Large intestine (tissue), 3 donors: ENCODE results near the gene WSB1. TPM values are rescaled to one million over a fixed set of nuclear protein-coding genes. Genes with fewer than 3 reads are reported as not detected.

Source experiments
- DNase-seq, 2 donors: peaks; one replicate each; pipeline versions ENCODE4 v3.0.0 to v3.0.0-alpha.2; 2013
- H3K27ac ChIP-seq: one replicate; pipeline ENCODE4 v1.5.1; 2013; ENCODE audit warnings: low read length
- H3K27me3 ChIP-seq: 2 replicates; pipeline ENCODE4 v1.6.1; 2013; ENCODE audit warnings: low read length; ENCODE audit not compliant: control insufficient read depth, insufficient read depth
- H3K36me3 ChIP-seq: 2 replicates; pipeline ENCODE4 v1.6.1; 2013; ENCODE audit warnings: low read length; ENCODE audit not compliant: control insufficient read depth, insufficient read depth
- H3K4me1 ChIP-seq: one replicate; pipeline ENCODE4 v1.6.1; 2013; ENCODE audit warnings: low read length; ENCODE audit not compliant: control insufficient read depth, insufficient read depth
- H3K4me3 ChIP-seq: one replicate; pipeline ENCODE4 v1.5.1; 2013; ENCODE audit warnings: low read length
- H3K9me3 ChIP-seq: one replicate; pipeline ENCODE4 v1.6.1; 2013; ENCODE audit warnings: mild to moderate bottlenecking, low read depth, low read length, moderate library complexity; ENCODE audit not compliant: control insufficient read depth
- WGBS: methylation state at CpG from one replicate; pipeline ENCODE4 v1.1.5; 2013; ENCODE audit warnings: low lambda C conversion rate; ENCODE audit not compliant: insufficient coverage; 5-methylcytosine and 5-hydroxymethylcytosine counted together
- polyA plus RNA-seq: library from polyadenylated mRNA; unstranded; fragments of 120-200 nt; gene quantifications from one replicate; pipeline ENCODE4 v1.2.1, GENCODE V29; 2013

Gene WSB1
- polyA plus RNA-seq, 1 donor: 230 TPM

DNA sequence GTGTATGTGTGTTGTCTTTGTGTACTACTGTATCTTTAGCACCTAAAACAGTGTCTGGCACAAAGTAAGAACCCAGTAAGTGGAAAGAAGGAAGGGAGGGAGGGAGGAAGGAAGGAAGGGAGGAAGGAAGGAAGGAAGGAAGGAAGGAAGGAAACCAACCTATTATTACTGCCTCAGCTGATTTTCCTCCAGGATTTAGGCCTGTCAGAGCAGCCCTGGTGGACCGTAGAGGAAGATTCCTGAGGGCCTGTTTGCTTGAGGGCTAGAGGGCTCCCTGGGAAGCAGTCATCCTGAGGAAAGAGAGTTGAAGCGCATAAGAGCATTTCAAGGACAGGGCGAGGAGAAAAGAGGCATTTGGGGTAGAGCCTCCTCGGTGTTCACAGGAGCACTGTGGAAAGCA lies 61.5 kb downstream of the WSB1 start:
- Histone ChIP-seq H3K4me3 (no peak overlapping the region), H3K9me3 (no peaks in the 10 kb centered on the region), H3K27me3 (no peaks in the 10 kb centered on the region), H3K27ac (no peak overlapping the region), H3K36me3 (no peaks in the 10 kb centered on the region), H3K4me1 (peaks cover 11% of the 10 kb centered on the region)
- DNase-seq: no peak
- 76% methylated on average over 3 of the region's 4 CpGs for WGBS

DNA sequence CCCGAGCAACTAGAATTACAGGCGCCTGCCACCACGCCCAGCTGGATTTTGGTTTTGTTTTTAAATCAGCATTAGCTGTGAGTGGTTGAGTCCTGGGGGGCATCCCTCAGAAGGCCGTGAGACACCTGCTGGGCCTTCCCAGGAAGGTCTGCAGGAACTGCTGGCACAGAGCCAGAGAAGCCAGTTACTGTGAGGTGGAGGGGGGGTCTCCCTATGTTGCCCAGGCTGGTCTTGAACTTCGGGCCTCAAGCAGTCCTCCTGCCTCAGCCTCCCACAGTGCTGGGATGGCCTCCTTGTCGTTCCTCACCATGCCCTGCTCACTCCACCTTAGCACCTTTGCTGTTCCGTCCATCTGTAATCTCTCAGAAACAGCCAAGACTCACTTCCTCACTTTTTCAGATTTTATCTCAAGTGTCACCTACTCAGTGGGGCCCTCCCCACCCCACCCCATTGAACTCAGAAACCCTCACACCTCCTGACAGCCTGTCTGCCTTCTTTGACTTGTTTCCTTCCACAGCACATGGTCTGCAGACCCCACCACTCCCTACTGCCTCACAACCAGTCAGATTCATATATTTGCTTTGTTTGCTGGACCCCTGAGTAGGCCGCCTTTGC lies 62.3 kb downstream of the WSB1 start:
- H3K4me3 ChIP-seq: no peak overlapping the region
- WGBS: 83% methylated on average over 1 of the region's 8 CpGs
- H3K4me1 ChIP-seq: peaks cover 11% of the 10 kb centered on the region
- H3K27ac ChIP-seq: no peak overlapping the region
- H3K36me3 ChIP-seq: no peaks in the 10 kb centered on the region
- H3K9me3 ChIP-seq: no peaks in the 10 kb centered on the region
- H3K27me3 ChIP-seq: no peaks in the 10 kb centered on the region
- DNase-seq: no peak

DNA sequence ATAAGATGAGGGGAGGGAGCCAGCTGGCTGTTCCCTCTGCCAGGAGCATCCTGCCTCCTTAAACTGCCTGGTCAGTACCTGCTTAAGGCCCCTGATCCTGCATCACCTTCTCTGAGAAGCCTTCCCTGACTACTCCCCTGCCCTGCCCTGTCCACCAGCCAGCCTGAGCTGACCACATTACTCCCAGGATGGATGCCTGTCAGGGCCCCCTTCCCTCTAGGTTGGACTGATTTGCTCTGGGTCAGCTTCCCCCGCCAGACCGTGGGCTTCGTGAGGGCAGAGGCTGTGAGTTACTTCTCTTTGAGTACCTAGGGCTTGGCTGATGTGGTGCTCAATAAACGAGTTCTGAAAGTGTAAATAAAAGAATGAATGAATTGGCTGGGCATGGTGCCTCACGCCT lies 63.3 kb downstream of the WSB1 start:
- Histone ChIP-seq H3K9me3 (no peaks in the 10 kb centered on the region), H3K4me3 (no peak overlapping the region), H3K27ac (no peak overlapping the region), H3K4me1 (peaks cover 11% of the 10 kb centered on the region), H3K36me3 (no peaks in the 10 kb centered on the region), H3K27me3 (no peaks in the 10 kb centered on the region)
- WGBS: 80% methylated on average over 1 of the region's 5 CpGs
- no peak for DNase-seq

DNA sequence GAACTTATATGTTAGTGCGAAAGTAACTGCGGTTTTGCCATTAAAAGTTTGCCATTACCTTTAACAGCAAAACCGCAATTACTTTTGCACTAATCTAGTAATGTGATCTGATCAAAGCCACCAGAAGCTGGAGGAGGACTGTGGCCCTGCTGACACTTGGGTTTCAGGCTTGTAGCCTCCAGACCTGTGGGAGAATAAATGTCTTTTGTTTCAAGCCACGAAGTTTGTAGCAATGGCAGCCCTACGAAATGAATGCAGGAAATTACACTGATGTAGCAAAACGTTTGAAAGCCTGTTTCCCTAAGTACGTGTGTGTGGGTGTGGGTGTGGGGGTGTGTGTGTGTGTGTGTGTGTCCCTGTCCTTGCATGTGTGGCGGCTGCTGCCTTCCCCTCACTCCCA lies 66.6 kb downstream of the WSB1 start:
- no peaks in the 10 kb centered on the region for H3K36me3 ChIP-seq
- no peak overlapping the region for H3K27ac ChIP-seq
- no peak for DNase-seq
- no peaks in the 10 kb centered on the region for H3K9me3 ChIP-seq
- no peaks in the 10 kb centered on the region for H3K4me1 ChIP-seq
- no CpG with 5 or more reads among the region's 8 CpGs for WGBS
- H3K27me3 ChIP-seq: no peaks in the 10 kb centered on the region
- H3K4me3 ChIP-seq: no peak overlapping the region

DNA sequence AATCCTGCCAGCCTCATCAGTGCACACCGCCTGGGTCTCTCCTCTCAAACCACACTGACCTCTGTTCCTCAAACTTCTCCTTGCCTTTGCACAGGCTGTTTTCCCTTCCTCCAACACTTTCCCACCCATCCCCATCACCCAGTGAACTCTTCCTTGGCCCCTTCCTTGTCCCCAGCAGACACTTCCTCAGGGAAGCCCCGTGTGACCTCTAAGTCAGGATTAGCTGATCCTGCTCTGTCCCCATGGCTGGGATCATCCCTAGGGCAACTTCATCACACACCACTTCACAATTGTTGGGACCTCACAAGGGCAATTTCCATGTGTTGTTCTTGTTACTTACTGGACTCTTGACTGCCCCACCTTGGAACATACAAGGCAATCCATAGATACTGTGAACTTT lies 67.8 kb downstream of the WSB1 start:
- Histone ChIP-seq H3K27me3 (no peaks in the 10 kb centered on the region), H3K9me3 (no peaks in the 10 kb centered on the region), H3K27ac (no peak overlapping the region), H3K4me3 (no peak overlapping the region), H3K36me3 (no peaks in the 10 kb centered on the region), H3K4me1 (no peaks in the 10 kb centered on the region)
- DNase-seq: no peak
- 100% methylated on average over 1 of the region's 2 CpGs for WGBS

DNA sequence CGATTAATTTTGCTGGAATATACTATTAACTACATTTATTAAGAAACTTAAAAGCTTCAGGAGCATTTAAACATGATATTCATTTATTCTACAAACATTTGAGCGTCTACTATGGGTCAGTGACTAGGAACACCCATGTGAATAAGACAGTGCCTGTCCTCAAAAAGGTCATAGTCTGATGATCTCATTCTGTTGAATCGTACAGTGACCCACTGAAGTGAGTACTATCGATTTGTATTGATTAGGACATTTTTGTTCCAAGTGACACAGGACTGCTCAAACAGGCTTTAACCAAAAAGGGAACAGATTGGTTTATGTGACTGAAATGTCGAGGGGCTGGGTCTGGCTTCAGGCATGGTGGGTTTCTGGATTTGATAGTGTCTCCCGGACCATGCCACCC lies 68.6 kb downstream of the WSB1 start:
- H3K36me3 ChIP-seq: no peaks in the 10 kb centered on the region
- no peaks in the 10 kb centered on the region for H3K4me1 ChIP-seq
- no peaks in the 10 kb centered on the region for H3K27me3 ChIP-seq
- no peaks in the 10 kb centered on the region for H3K9me3 ChIP-seq
- no peak overlapping the region for H3K27ac ChIP-seq
- H3K4me3 ChIP-seq: no peak overlapping the region
- WGBS: no CpG with 5 or more reads among the region's 6 CpGs
- DNase-seq: no peak

DNA sequence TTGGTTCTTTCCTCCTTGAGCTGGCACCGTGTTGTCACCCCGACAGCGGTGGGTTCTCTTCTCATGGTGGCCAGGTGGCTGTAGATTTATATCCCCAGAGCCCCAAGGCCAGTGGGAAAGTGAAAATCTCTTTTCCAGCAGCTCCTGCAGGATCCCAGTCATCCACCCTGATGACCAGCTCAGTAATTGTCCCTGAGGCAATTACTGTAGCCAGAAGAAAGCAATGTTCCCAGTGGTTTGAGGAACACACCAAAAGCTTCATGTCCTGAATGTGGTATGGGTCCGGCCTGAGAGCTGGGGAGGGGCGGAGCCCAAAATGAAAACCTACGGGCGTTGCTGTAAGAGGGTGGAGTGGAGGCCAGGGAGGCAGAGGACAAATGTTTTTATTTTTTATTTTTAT lies 69.0 kb downstream of the WSB1 start:
- Histone ChIP-seq H3K27ac (no peak overlapping the region), H3K4me3 (no peak overlapping the region), H3K27me3 (no peaks in the 10 kb centered on the region), H3K4me1 (no peaks in the 10 kb centered on the region), H3K9me3 (no peaks in the 10 kb centered on the region), H3K36me3 (no peaks in the 10 kb centered on the region)
- no peak for DNase-seq
- WGBS: 83% methylated on average over 3 of the region's 7 CpGs

DNA sequence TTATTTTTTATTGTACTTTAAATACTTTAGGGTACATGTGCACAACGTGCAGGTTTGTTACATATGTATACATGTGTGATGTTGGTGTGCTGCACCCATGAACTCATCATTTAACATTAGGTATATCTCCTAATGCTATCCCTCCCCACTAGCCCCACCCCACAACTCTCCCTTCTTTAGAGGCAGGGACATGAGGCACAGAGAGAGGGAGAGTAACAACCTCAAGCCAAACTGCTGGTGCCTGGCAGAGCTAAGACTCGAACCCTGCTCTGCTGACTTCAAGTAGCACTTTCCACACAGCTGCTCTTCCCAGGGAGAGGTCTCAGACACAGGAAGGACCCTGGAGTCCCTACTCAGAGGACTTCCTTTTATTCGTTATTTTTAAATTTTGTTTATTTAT lies 69.4 kb downstream of the WSB1 start:
- H3K4me3 ChIP-seq: no peak overlapping the region
- H3K4me1 ChIP-seq: no peaks in the 10 kb centered on the region
- no peaks in the 10 kb centered on the region for H3K36me3 ChIP-seq
- 83% methylated on average over 1 of the region's 3 CpGs for WGBS
- DNase-seq: no peak
- no peaks in the 10 kb centered on the region for H3K27me3 ChIP-seq
- H3K9me3 ChIP-seq: no peaks in the 10 kb centered on the region
- H3K27ac ChIP-seq: no peak overlapping the region

Other genes with a start within 250 kb of the WSB1 start
- 65.0 TPM for gene KSR1, start 162.3 kb downstream of the WSB1 start, polyA plus RNA-seq